ENCODE measurements around the gene ADCY1.

The ADCY1 gene

GRCh38 chr7:45712057-45712689 lies 138.0 kb downstream of the ADCY1 start:
- TF ChIP-seq CTCF (IDR thresholded peaks at IDR 0.05; ENCODE audit: low read depth, low read length): no peak
- H3K4me3 ChIP-seq (ENCODE audit: low read depth, low read length): no peak overlapping the region

GRCh38 chr7:45712872-45713668 lies 138.9 kb downstream of the ADCY1 start:
- H3K4me3 ChIP-seq (ENCODE audit: low read depth, low read length): no peak overlapping the region
- TF ChIP-seq CTCF (IDR thresholded peaks at IDR 0.05; ENCODE audit: low read depth, low read length): no peak

DNA sequence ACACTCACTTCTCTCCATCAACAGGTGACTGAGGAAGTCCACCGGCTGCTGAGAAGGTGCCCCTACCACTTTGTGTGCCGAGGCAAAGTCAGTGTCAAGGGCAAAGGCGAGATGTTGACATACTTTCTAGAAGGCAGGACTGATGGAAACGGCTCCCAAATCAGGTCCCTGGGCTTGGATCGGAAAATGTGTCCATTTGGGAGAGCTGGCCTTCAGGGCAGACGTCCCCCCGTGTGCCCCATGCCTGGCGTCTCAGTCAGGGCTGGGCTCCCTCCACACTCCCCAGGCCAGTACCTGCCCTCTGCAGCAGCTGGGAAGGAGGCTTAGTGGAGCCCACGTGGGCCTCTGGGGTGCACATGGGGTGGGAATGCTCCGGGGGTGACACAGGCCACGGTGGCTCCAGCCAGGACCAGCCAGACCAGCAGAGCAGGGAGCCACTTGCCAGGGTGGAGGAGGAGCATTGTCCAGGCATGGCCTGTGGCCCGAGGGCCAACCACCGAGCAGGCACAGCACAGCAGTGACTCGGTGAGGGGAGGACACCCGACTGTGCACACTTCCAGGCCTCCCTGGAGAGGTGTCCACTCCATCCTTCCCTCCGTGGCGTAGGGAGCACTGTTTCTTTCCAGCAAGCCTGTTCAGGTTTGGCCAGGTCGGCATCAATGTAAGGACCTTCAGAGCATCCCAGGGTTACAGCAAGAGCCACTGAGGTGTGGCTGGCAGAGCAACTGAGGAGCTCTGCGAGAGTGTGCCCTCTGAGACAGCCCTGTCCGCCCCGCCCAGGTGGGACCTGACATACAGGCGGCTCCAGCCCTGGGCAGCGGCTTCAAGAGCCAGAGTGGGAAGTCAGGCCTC lies 139.7 kb downstream of the ADCY1 start:
- TF ChIP-seq CTCF (IDR thresholded peaks at IDR 0.05; ENCODE audit: low read depth, low read length): no peak
- no peak overlapping the region for H3K4me3 ChIP-seq (ENCODE audit: low read depth, low read length)

- TF ChIP-seq CTCF (IDR thresholded peaks at IDR 0.05; ENCODE audit: low read depth, low read length): no peak
- no peak overlapping the region for H3K4me3 ChIP-seq (ENCODE audit: low read depth, low read length)
Observed at GRCh38 chr7:45714521-45714820, 140.3 kb downstream of the ADCY1 start.

DNA sequence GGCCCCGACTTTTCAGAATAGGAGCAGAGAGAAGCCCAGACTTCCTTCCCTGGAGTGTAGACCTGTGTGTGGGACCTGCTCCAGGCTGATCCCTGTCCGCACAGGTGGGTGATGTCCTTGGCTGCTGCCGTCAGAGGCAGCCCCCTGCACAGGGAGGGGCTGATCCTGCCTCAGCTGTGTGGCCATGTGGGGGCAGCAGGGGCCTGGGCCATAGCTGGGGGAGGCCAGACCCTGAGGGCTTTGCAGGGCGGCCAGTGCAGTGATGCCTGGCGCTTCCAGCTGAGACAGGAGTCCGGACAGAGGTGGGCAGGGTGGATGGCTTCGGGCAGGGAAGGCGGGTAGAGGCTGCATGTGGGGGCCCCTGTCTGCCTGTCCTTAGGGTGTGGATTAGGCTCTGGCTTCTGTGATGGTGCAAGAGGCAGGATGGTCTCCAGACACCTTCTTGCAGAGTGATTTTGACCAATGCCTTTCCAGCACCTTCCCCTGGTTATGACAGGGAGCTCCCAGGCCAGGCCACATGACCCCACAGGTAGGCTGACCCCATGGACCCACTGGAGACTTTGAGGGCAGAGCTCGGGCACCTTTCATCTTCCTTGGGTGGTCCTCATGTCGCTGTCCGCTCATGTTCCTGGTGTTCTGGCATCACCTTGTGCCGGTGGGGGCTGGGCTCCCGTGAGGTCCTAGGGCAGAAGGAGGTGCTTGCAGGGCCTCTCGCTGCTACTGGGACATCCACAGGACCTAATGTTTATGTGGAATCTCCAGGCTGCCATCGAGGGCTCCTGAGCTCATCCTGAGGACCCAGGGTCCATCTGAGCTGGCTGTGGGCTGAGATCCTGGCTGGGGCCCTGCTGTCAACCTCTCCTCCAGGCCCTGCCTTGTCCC lies 141.5 kb downstream of the ADCY1 start:
- no peak for TF ChIP-seq CTCF (IDR thresholded peaks at IDR 0.05; ENCODE audit: low read depth, low read length)
- H3K4me3 ChIP-seq (ENCODE audit: low read depth, low read length): no peak overlapping the region

DNA sequence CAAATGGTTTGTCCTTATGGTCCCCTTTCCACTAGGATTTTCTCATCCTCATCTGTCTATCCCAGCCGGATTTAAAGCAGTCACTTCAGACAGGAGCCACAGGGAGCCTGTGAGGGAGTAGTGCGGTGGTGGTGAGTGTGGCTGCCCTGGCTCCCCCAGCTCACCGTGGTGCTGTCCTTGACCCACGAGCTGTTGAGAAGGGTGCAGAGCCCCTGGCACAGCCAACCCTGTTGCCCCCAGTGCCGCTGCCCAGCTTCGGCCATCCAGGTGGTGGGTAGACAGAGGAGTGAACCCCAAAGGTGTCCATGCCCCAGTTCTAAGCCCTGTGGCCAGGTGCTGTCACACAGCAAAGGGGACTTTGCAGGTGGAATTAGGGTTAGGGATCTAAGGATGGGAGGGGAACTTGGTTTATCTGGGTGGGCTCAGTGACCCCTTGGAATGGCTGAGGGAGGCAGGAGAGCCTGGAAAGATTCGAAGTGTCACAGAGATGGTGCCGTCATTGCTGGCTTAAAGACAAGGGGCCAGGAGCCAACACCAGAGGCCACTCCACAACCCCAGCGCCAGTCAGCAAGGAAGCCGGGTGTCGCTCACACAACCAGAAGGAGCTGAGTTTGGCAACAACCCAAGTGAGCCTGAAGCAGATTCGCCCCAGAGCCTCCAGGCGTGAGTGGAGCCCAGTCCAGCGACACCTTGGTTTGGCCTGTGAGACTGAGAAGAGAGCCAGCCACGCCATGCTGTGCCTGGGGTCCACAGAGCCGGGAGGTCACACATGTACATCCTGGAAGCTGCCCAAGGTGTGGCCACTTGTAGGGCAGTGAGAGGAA lies 142.4 kb downstream of the ADCY1 start:
- H3K4me3 ChIP-seq (ENCODE audit: low read depth, low read length): no peak overlapping the region
- no peak for TF ChIP-seq CTCF (IDR thresholded peaks at IDR 0.05; ENCODE audit: low read depth, low read length)
